Neural progenitor cell (in vitro differentiated cells): ENCODE data around the gene PLCB3. TPM values are rescaled to one million over a fixed set of nuclear protein-coding genes. Genes with fewer than 3 reads are reported as not detected.

Experiments
- DNase-seq: peaks from one replicate; pipeline ENCODE4 v3.0.0-alpha.2; 2016; ENCODE audit warnings: low spot score
- H2AFZ ChIP-seq: fragments of 200-600 bp; sonication (generic); replicated peaks from 2 replicates; pipeline ENCODE4 v1.6.1; 2016; ENCODE audit warnings: antibody characterized with exemption
- H3F3A ChIP-seq: fragments of 200-600 bp; sonication (generic); 2 replicates; pipeline ENCODE4 v1.6.1; 2016; ENCODE audit warnings: antibody characterized with exemption, low read depth
- H3K27ac ChIP-seq: fragments of 200-600 bp; sonication (generic); 2 replicates; pipeline ENCODE4 v1.5.1; 2016; ENCODE audit warnings: mild to moderate bottlenecking
- H3K27me3 ChIP-seq: fragments of 200-600 bp; sonication (generic); 2 replicates; pipeline ENCODE4 v1.6.1; 2016; ENCODE audit warnings: mild to moderate bottlenecking, moderate library complexity
- H3K36me3 ChIP-seq: fragments of 200-600 bp; sonication (generic); 2 replicates; pipeline ENCODE4 v1.5.1; 2016
- H3K4me1 ChIP-seq: fragments of 200-600 bp; sonication (generic); 2 replicates; pipeline ENCODE4 v1.6.1; 2016; ENCODE audit warnings: mixed run types
- H3K4me2 ChIP-seq: fragments of 200-600 bp; sonication (generic); 2 replicates; pipeline ENCODE4 v1.6.1; 2016
- H3K4me3 ChIP-seq: fragments of 200-600 bp; sonication (generic); 2 replicates; pipeline ENCODE4 v1.5.1; 2016
- H3K79me2 ChIP-seq: fragments of 200-600 bp; sonication (generic); 2 replicates; pipeline ENCODE4 v1.6.1; 2016; ENCODE audit warnings: low read depth
- H3K9ac ChIP-seq: fragments of 200-600 bp; sonication (generic); 2 replicates; pipeline ENCODE4 v1.6.1; 2016
- H3K9me3 ChIP-seq: fragments of 200-600 bp; sonication (generic); 2 replicates; pipeline ENCODE4 v1.5.1; 2016; ENCODE audit warnings: low read depth
- H4K20me1 ChIP-seq: fragments of 200-600 bp; sonication (generic); 2 replicates; pipeline ENCODE4 v1.6.1; 2016; ENCODE audit warnings: low read depth
- H3K27ac Mint-ChIP-seq: 3 replicates; pipeline ENCODE4 v1.8.0; 2021; ENCODE audit warnings: mixed read lengths
- H3K27me3 Mint-ChIP-seq: 2 replicates; pipeline ENCODE4 v1.8.0; 2022; ENCODE audit warnings: low read depth, mild to moderate bottlenecking, inconsistent platforms, moderate library complexity, mixed read lengths; ENCODE audit not compliant: insufficient read depth
- H3K36me3 Mint-ChIP-seq: 3 replicates; pipeline ENCODE4 v1.8.0; 2021; ENCODE audit warnings: mixed read lengths
- H3K4me1 Mint-ChIP-seq: 3 replicates; pipeline ENCODE4 v1.8.0; 2021; ENCODE audit warnings: mixed read lengths
- H3K4me3 Mint-ChIP-seq: 3 replicates; pipeline ENCODE4 v1.8.0; 2021; ENCODE audit warnings: mild to moderate bottlenecking, moderate library complexity, mixed read lengths
- H3K9me3 Mint-ChIP-seq: 3 replicates; pipeline ENCODE4 v1.8.0; 2020; ENCODE audit warnings: mixed read lengths
- CTCF ChIP-seq: fragments of 200-600 bp; sonication (generic); IDR thresholded peaks from 2 replicates; pipeline ENCODE4 v1.5.1; 2017; ENCODE audit warnings: antibody characterized with exemption, mild to moderate bottlenecking
- EZH2 ChIP-seq: fragments of 200-600 bp; sonication (generic); IDR thresholded peaks from 2 replicates; pipeline ENCODE4 v1.6.1; 2017; ENCODE audit warnings: antibody characterized with exemption, mild to moderate bottlenecking, moderate library complexity
- EZH2phosphoT487 ChIP-seq: fragments of 200-600 bp; sonication (generic); IDR thresholded peaks from 2 replicates; pipeline ENCODE4 v1.6.1; 2017; ENCODE audit warnings: antibody characterized with exemption
- total RNA-seq: library from RNA; depleted of rRNA; stranded (reverse); fragments of >200 nt; gene quantifications from 2 replicates; pipeline ENCODE4 v1.2.3, GENCODE V29; 2015; ENCODE audit warnings: low replicate concordance

The PLCB3 gene
- total RNA-seq, 1 donor from 2014 or later, result 15.6 TPM

GRCh38 chr11:64224151-64224890, 27.0 kb upstream of the PLCB3 start:
- Histone ChIP-seq H3K4me3 (no peak overlapping the region), H3K27ac (no peak overlapping the region), H4K20me1 (no peaks in the 10 kb centered on the region), H3K9ac (no peak overlapping the region), H3K4me2 (no peak overlapping the region), H3K27me3 (no peaks in the 10 kb centered on the region), H2AFZ (no peak overlapping the region), H3K36me3 (no peaks in the 10 kb centered on the region), H3K79me2 (no peaks in the 10 kb centered on the region), H3K9me3 (no peaks in the 10 kb centered on the region), H3K4me1 (peaks cover 12% of the 10 kb centered on the region), H3F3A (peaks cover 12% of the 10 kb centered on the region)
- DNase-seq, result no peak
- Mint-ChIP-seq H3K36me3 (no peaks in the 10 kb centered on the region), H3K27me3 (peaks cover 2% of the 10 kb centered on the region), H3K4me1 (peaks cover 19% of the 10 kb centered on the region), H3K9me3 (no peaks in the 10 kb centered on the region), H3K27ac (no peak overlapping the region), H3K4me3 (peak overlapping the region; percentile 91)
- TF ChIP-seq EZH2phosphoT487 (no peak), EZH2 (no peak), CTCF (no peak)

GRCh38 chr11:64224891-64225607, 26.3 kb upstream of the PLCB3 start:
- Mint-ChIP-seq H3K9me3 (no peaks in the 10 kb centered on the region), H3K36me3 (no peaks in the 10 kb centered on the region), H3K27ac (no peak overlapping the region), H3K4me1 (peaks cover 26% of the 10 kb centered on the region), H3K27me3 (peaks cover 5% of the 10 kb centered on the region), H3K4me3 (peak overlapping the region; percentile 91)
- Histone ChIP-seq H3K4me1 (peaks cover 16% of the 10 kb centered on the region), H3K4me3 (peak overlapping the region; percentile 62), H3K79me2 (no peaks in the 10 kb centered on the region), H3K27me3 (no peaks in the 10 kb centered on the region), H3K36me3 (no peaks in the 10 kb centered on the region), H4K20me1 (no peaks in the 10 kb centered on the region), H3K27ac (no peak overlapping the region), H3K4me2 (peak overlapping the region; percentile 89), H2AFZ (no peak overlapping the region), H3F3A (peaks cover 19% of the 10 kb centered on the region), H3K9ac (no peak overlapping the region), H3K9me3 (no peaks in the 10 kb centered on the region)
- peak; percentile 51 for DNase-seq
- TF ChIP-seq CTCF, result no peak
- no peak for TF ChIP-seq EZH2
- TF ChIP-seq EZH2phosphoT487, result no peak

GRCh38 chr11:64225608-64226506, 25.5 kb upstream of the PLCB3 start, which contains the start of the genes NUDT22 and TRPT1:
Gene NUDT22 (plus strand): TSS chr11:64226274. CDS start chr11:64226653, 379 bp downstream.
Gene TRPT1 (minus strand): TSS chr11:64226186. CDS start chr11:64225860, 326 bp downstream.
- peaks cover 16% of the 10 kb centered on the region for H3K4me1 ChIP-seq
- TF ChIP-seq EZH2 (no peak), EZH2phosphoT487 (no peak), CTCF (no peak)
- H3K27ac ChIP-seq, result no peak within 1 kb of the TSS
- no peak within 1 kb of the TSS for H3K27ac Mint-ChIP-seq
- H3K27me3 Mint-ChIP-seq, result peaks cover 5% of the 10 kb centered on the region
- peak within 1 kb of the TSS; percentile 91 for H3K4me3 Mint-ChIP-seq
- peak within 1 kb of the TSS; percentile 2 for H2AFZ ChIP-seq
- H3K4me1 Mint-ChIP-seq, result peaks cover 27% of the 10 kb centered on the region
- no peaks in the 10 kb centered on the region for H3K36me3 Mint-ChIP-seq
- no peaks in the 10 kb centered on the region for H3K79me2 ChIP-seq
- DNase-seq, result peak; percentile 94
- no peaks in the 10 kb centered on the region for H4K20me1 ChIP-seq
- H3K9me3 Mint-ChIP-seq, result no peaks in the 10 kb centered on the region
- H3K36me3 ChIP-seq, result no peaks in the 10 kb centered on the region
- H3K27me3 ChIP-seq, result peaks cover 2% of the 10 kb centered on the region
- H3K9ac ChIP-seq, result peak within 1 kb of the TSS; percentile 31
- H3F3A ChIP-seq, result peaks cover 25% of the 10 kb centered on the region
- no peaks in the 10 kb centered on the region for H3K9me3 ChIP-seq
- peak within 1 kb of the TSS; percentile 89 for H3K4me2 ChIP-seq
- peak within 1 kb of the TSS; percentile 62 for H3K4me3 ChIP-seq
